NB4 (cell line): ENCODE results near the gene TMPRSS3.

Experiments
- DNase-seq: peaks from one replicate; pipeline ENCODE4 v3.0.0; 2010; ENCODE audit warnings: low read depth
- H3K4me3 ChIP-seq: one replicate; pipeline ENCODE4 v1.5.1; 2011; ENCODE audit warnings: mild to moderate bottlenecking, low read depth, low read length, moderate library complexity
- CTCF ChIP-seq: IDR thresholded peaks from one replicate; pipeline ENCODE4 v1.5.1; 2012; ENCODE audit warnings: low read depth, low read length
- MAX ChIP-seq: IDR thresholded peaks from 2 replicates; pipeline ENCODE4 v1.6.1; 2011; ENCODE audit warnings: low read depth, low read length
- MYC ChIP-seq: IDR thresholded peaks from 2 replicates; pipeline ENCODE4 v1.6.1; 2011; ENCODE audit warnings: low read depth, low read length
- POLR2A ChIP-seq: IDR thresholded peaks from 2 replicates; pipeline ENCODE4 v1.6.1; 2011; ENCODE audit warnings: mild to moderate bottlenecking; ENCODE audit not compliant: insufficient read length; ENCODE audit errors: extremely low read depth

Gene TMPRSS3

GRCh38 chr21:42362700-42363099 is 33.2 kb downstream of the TMPRSS3 start:
- DNase-seq = no peak
- TF ChIP-seq MYC = no peak
- no peak for TF ChIP-seq CTCF
- no peak for TF ChIP-seq MAX
- no peak for TF ChIP-seq POLR2A
- H3K4me3 ChIP-seq = no peak overlapping the region

DNA sequence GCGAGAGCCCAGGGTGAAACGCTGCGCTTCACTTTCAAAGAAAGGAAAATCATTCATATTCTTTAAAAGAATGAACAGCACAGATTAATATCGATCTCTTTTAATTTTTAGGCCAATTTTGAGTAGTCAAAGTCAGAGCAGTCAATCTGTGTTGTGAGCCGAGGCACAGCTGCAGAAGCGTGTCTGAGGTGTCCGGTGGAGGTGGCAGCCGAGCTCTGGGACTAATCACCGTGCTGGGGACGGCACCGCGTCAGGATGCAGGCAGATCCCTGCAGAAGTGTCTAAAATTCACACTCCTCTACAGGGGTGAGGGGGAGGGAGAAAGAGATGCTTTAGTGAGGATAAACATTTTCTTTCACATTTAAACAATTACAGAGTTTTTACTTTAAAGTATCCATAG is 33.7 kb downstream of the TMPRSS3 start:
- no peak for TF ChIP-seq MAX
- no peak for TF ChIP-seq CTCF
- TF ChIP-seq MYC = no peak
- no peak for TF ChIP-seq POLR2A
- no peak for DNase-seq
- no peak overlapping the region for H3K4me3 ChIP-seq

GRCh38 chr21:42361286-42361685 is 34.6 kb downstream of the TMPRSS3 start:
- DNase-seq = no peak
- no peak overlapping the region for H3K4me3 ChIP-seq
- TF ChIP-seq MYC (no peak), CTCF (no peak), POLR2A (no peak), MAX (no peak)

DNA sequence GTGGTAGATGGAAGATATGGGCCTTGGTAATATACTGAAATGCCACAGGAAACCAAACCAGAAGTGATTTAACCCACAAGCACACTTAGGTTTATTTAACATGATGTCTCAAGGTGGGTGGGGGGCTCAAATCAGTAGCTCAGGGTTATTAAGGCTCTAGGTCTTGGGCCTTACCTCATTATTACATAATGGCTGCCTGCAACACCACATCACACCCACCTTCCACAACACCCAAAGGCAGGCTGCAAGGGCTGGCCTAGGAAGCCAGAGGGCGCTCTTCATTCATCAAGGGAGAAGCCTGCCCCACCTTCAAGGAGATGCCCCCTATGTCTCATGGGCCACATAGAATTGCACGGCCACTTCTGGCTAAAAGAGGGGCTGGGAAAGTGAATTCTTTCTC is 35.5 kb downstream of the TMPRSS3 start:
- H3K4me3 ChIP-seq = no peak overlapping the region
- peak; percentile 39 for TF ChIP-seq CTCF
- TF ChIP-seq POLR2A = no peak
- DNase-seq = peak; percentile 42

DNA sequence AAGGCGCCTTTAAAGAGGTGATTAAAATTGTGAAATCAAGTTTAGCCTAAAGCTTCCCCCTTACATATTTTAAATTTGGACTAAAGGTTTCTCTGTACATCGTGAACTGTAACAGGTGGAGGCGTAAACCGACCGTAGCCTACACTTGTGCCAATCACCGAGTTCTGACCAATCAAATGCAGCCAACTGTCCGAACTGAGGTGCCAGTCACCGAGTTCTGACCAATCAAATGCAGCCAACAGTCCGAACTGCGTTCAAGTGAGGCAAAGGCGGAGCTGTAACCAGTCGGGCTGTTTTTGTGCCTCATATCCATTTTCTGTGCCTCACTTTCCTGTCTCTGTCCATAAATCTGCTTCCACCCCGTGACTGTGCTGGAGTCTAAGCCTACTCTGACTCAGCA is 36.9 kb downstream of the TMPRSS3 start:
- TF ChIP-seq MYC (no peak), MAX (no peak), CTCF (no peak), POLR2A (no peak)
- no peak overlapping the region for H3K4me3 ChIP-seq
- DNase-seq = no peak

- H3K4me3 ChIP-seq = no peak overlapping the region
- no peak for TF ChIP-seq MAX
- no peak for TF ChIP-seq MYC
- no peak for TF ChIP-seq POLR2A
- no peak for TF ChIP-seq CTCF
- DNase-seq = no peak
Observed at GRCh38 chr21:42358261-42358660, 37.6 kb downstream of the TMPRSS3 start.
